ENCODE data around the gene ZP2.

DNA sequence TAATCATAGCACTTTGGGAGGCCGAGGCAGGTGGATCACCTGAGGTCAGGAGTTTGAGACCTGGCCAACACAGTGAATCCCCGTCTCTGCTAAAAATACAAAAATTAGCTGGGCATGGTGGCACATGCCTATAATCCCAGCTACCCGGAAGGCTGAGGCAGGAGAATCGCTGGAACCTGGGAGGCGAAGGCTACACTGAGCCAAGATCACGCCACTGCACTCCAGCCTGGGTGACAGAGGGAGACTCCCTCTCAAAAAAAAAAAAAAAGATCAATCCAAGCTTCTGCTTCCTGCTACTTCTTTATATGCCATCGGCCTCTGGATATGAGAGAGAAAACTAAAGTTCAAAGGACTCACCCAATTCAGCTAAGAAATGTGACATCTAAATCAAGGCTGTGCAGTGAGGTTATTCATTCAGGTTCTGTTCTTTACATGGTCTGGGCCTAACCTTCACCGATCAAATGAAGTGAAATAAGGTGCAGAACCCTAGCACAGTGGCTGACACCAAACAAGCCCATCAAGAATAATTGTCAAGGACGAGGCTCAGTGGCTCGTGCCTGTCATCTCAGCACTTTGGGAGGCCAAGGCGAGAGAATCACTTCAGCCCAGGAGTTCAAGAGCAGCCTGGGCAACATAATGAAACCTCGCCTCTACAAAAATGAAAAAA lies 25.6 kb downstream of the ZP2 start:
- TF ChIP-seq, protein P1, sequence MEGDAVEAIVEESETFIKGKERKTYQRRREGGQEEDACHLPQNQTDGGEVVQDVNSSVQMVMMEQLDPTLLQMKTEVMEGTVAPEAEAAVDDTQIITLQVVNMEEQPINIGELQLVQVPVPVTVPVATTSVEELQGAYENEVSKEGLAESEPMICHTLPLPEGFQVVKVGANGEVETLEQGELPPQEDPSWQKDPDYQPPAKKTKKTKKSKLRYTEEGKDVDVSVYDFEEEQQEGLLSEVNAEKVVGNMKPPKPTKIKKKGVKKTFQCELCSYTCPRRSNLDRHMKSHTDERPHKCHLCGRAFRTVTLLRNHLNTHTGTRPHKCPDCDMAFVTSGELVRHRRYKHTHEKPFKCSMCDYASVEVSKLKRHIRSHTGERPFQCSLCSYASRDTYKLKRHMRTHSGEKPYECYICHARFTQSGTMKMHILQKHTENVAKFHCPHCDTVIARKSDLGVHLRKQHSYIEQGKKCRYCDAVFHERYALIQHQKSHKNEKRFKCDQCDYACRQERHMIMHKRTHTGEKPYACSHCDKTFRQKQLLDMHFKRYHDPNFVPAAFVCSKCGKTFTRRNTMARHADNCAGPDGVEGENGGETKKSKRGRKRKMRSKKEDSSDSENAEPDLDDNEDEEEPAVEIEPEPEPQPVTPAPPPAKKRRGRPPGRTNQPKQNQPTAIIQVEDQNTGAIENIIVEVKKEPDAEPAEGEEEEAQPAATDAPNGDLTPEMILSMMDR (IDR thresholded peaks at IDR 0.05), result no peak
- TF ChIP-seq ZFX (IDR thresholded peaks at IDR 0.05; ENCODE audit: borderline replicate concordance), result no peak
